Large intestine (tissue), 3 donors: ENCODE data around the gene AOX1. TPM values are rescaled to one million over a fixed set of nuclear protein-coding genes. Genes with fewer than 3 reads are reported as not detected.

Experiments used
- DNase-seq, 2 donors: peaks; one replicate each; pipeline versions ENCODE4 v3.0.0 to v3.0.0-alpha.2; 2013
- H3K27ac ChIP-seq: one replicate; pipeline ENCODE4 v1.5.1; 2013; ENCODE audit warnings: low read length
- H3K27me3 ChIP-seq: 2 replicates; pipeline ENCODE4 v1.6.1; 2013; ENCODE audit warnings: low read length; ENCODE audit not compliant: control insufficient read depth, insufficient read depth
- H3K36me3 ChIP-seq: 2 replicates; pipeline ENCODE4 v1.6.1; 2013; ENCODE audit warnings: low read length; ENCODE audit not compliant: control insufficient read depth, insufficient read depth
- H3K4me1 ChIP-seq: one replicate; pipeline ENCODE4 v1.6.1; 2013; ENCODE audit warnings: low read length; ENCODE audit not compliant: control insufficient read depth, insufficient read depth
- H3K4me3 ChIP-seq: one replicate; pipeline ENCODE4 v1.5.1; 2013; ENCODE audit warnings: low read length
- H3K9me3 ChIP-seq: one replicate; pipeline ENCODE4 v1.6.1; 2013; ENCODE audit warnings: mild to moderate bottlenecking, low read depth, low read length, moderate library complexity; ENCODE audit not compliant: control insufficient read depth
- WGBS: methylation state at CpG from one replicate; pipeline ENCODE4 v1.1.5; 2013; ENCODE audit warnings: low lambda C conversion rate; ENCODE audit not compliant: insufficient coverage; 5-methylcytosine and 5-hydroxymethylcytosine counted together
- polyA plus RNA-seq: library from polyadenylated mRNA; unstranded; fragments of 120-200 nt; gene quantifications from one replicate; pipeline ENCODE4 v1.2.1, GENCODE V29; 2013

Gene AOX1
- polyA plus RNA-seq, 1 donor: 6.4 TPM

DNA sequence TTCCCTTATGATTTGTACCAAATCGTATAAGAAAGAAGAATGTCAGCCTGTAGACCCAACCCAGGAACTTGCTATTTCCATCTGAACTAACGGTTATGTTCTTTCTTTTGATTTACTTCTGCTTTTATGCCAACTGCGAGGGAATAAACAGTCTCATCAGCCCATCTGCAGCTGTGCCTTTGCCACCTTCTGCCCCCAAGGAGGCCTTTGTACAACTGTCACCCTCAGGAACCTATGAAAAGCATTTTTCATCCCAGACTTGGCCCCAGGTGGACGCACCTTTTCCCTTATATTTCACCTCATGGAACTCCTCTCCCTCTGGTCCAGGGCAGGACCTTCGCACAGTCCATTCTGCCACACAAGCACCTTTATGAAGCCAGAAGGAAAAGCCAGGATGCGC lies 109.8 kb downstream of the AOX1 start:
- Histone ChIP-seq H3K9me3 (no peaks in the 10 kb centered on the region), H3K36me3 (no peaks in the 10 kb centered on the region), H3K27ac (no peak overlapping the region), H3K4me3 (no peak overlapping the region), H3K27me3 (no peaks in the 10 kb centered on the region), H3K4me1 (peaks cover 4% of the 10 kb centered on the region)
- 86% methylated on average over 1 of the region's 6 CpGs for WGBS
- DNase-seq: no peak

DNA sequence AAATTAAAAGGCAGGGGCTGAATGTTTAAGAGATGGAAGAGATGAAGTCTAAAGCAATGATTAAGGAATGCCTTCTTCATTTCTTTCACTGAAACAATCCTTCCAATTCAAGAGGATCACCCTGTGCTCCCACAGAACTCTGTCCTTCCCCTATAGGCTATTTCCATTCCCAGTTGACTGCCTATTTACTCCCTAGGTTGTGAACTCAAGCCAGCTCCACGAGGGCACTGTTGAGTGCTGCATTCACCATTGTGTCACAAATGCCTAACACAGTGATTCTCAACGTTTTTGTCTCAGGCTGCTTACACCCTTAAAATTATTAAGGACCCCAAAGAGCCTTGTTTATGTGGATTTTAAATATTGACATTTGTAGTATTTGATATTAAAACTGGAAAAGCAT lies 112.4 kb downstream of the AOX1 start:
- no peak for DNase-seq
- no peaks in the 10 kb centered on the region for H3K36me3 ChIP-seq
- no peak overlapping the region for H3K4me3 ChIP-seq
- WGBS: no CpG with 5 or more reads among the region's 2 CpGs
- H3K4me1 ChIP-seq: peaks cover 4% of the 10 kb centered on the region
- H3K27me3 ChIP-seq: no peaks in the 10 kb centered on the region
- H3K9me3 ChIP-seq: no peaks in the 10 kb centered on the region
- H3K27ac ChIP-seq: no peak overlapping the region

DNA sequence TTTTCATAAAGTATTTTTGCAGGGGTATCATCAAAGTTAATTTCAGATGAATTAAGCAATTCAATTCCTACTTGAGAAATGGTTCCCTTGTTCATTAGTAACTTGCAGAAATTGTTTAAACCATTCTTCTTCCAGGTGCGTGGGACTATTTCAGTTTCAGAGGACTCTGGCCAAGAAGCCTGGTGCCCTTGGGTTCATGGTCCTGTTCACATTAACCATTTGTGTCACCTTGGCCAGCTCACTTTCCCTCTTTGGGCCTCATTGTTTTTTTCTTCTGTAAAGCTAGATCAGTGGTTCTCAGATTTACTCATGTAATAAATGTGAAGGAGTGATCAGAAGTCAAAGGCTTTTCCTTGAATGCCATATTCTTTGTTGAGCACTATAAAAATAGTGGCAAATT lies 113.5 kb downstream of the AOX1 start:
- peak in 1 of 2 donors; percentile 59 for DNase-seq
- no peaks in the 10 kb centered on the region for H3K9me3 ChIP-seq
- no peak overlapping the region for H3K4me3 ChIP-seq
- no peaks in the 10 kb centered on the region for H3K27me3 ChIP-seq
- no peaks in the 10 kb centered on the region for H3K36me3 ChIP-seq
- no peak overlapping the region for H3K27ac ChIP-seq
- H3K4me1 ChIP-seq: peaks cover 4% of the 10 kb centered on the region
- no CpG with 5 or more reads among the region's 1 CpG for WGBS

DNA sequence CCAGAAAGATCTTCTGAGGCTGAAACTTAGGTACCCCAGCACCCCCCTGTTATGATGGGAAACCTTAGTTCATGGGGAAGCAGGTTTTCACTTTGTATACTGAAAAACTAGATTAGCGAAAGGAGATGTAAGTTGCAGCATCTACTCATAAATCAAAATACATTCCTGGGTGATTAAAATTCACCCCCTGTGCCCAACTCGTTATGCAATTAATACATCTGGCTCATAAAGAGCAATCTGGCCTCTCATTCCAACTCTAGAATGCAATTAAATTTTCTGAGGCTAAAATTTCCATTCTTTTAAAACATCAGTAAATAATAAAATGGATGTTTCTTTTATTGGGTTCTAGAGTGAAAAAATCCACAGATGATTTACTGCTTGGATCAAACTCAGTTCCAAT lies 115.0 kb downstream of the AOX1 start:
- no peak for DNase-seq
- Histone ChIP-seq H3K36me3 (no peaks in the 10 kb centered on the region), H3K27me3 (no peaks in the 10 kb centered on the region), H3K4me1 (peaks cover 8% of the 10 kb centered on the region), H3K4me3 (no peak overlapping the region), H3K27ac (no peak overlapping the region), H3K9me3 (no peaks in the 10 kb centered on the region)
- WGBS: no CpG with 5 or more reads among the region's 2 CpGs

DNA sequence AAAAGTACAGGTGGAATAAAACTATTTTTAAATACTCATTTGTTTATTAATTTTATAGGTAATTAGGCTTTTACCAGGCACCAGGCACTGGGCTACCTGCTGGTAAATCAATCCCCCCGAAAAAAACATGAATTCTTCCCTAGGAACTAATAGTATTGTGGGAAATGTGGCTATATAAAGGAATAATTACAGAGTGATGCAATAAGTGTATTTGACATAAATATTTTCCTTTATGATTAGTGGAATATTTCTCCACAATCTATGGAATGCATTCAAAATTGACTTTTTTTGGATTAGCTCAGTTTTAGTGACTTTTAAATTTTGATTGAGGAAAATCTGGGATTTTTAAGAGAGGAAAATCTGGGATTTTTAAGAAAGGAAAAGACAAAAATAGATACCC lies 116.2 kb downstream of the AOX1 start:
- no peaks in the 10 kb centered on the region for H3K36me3 ChIP-seq
- H3K9me3 ChIP-seq: no peaks in the 10 kb centered on the region
- 100% methylated on average over 1 of the region's 1 CpG for WGBS
- peaks cover 8% of the 10 kb centered on the region for H3K4me1 ChIP-seq
- no peak overlapping the region for H3K27ac ChIP-seq
- H3K27me3 ChIP-seq: no peaks in the 10 kb centered on the region
- H3K4me3 ChIP-seq: no peak overlapping the region
- no peak for DNase-seq

DNA sequence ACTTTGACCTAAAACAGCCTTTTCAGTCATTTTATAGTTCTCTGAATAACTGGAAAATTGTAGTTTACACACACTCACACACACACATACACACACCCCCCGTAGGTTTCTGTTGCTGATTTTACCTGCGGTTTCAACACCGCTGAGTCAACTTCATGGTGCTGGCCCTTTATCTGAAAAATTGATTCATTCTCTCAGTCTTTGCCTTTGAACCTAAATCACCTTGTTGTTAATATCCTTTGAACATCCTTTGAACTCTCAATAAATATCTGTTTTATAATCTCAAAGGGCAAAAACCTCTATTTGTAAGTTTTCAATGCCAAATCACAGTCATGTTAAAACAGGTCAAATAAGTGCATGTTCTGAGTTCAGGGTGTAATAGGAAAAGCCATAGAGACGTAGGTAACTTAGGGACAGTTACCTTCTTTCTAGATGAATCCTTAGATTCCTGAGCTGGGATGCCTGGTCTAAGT lies 116.9 kb downstream of the AOX1 start:
- DNase-seq: peak; percentile 45 to 76

DNA sequence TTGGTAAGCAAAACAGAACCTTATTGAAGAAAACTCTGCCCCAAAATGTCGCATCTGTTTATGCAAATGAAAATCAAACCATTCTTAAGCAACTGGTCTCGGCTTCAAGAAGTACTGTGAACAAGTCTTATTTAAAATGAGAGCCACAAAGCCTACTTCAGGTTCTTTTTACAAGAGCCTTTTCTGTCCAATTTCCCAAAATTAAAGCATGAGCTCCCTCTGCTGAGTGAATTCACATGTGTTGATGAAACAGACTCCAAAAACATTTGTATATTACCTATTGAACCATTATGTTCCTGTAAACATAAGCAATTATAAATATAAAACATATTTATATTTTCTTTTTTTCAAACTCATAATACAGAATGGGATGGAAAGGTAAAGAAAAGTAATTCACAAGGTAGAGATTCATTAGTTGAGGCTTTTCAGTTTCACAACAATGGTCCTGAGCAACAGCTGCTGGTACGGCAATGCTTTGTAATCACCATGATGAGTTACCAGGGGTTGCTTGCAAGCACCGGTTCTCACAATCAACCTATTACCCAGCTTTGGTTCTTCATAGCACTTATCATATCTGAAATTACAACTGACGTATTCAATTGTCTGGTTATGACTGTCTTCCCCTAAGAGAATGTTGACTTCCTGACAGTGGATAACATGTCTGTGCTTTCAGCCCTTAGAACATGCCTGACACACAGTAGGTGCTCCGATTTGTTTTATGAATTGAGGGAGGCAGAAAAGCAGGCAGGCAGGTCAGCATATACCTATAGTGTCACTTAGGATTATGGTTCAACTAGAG lies 117.5 kb downstream of the AOX1 start:
- no peaks in the 10 kb centered on the region for H3K36me3 ChIP-seq
- peaks cover 8% of the 10 kb centered on the region for H3K4me1 ChIP-seq
- H3K9me3 ChIP-seq: no peaks in the 10 kb centered on the region
- peak in 1 of 2 donors; percentile 52 for DNase-seq
- no peak overlapping the region for H3K27ac ChIP-seq
- no peak overlapping the region for H3K4me3 ChIP-seq
- WGBS: no CpG with 5 or more reads among the region's 6 CpGs
- no peaks in the 10 kb centered on the region for H3K27me3 ChIP-seq

More for the DNA sequence above, 116.9 kb downstream of the AOX1 start:
- Histone ChIP-seq H3K4me3 (no peak overlapping the region), H3K9me3 (no peaks in the 10 kb centered on the region), H3K27me3 (no peaks in the 10 kb centered on the region), H3K27ac (no peak overlapping the region), H3K36me3 (no peaks in the 10 kb centered on the region), H3K4me1 (peaks cover 8% of the 10 kb centered on the region)
- 34% methylated on average over 2 of the region's 4 CpGs for WGBS

DNA sequence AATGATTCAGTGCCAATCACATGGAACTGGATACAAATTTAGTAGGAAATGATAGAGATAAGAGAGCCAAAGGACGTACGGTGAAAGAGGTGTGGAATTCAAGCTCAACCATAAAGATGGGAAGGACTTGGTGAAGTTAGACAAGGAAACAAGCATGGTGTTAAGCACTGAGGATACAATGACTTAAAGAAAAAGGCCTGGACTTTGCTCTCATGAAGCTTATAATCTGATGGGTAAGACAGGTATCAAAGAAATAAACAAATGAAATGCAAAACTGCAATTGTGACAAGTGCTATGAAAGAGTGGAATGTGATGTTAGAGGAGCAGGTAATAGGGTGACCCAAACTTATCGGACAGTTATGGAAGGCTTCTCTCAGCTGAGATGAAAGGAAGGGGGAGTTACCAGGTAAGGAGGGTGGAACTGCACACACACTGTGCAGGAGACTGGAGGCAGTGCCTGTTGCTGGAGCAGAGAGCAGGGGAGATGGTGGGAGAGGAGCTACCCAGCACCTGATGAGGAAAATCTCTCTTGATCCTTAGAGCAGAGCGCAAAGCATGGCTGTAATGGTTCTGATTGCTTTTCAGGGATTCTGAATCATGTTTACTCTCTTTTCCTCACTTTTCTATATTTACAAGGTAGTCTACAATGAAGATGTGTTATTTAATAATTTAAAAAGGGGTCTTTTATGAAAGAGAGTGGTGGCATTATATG lies 118.3 kb downstream of the AOX1 start:
- Histone ChIP-seq H3K4me3 (no peak overlapping the region), H3K36me3 (no peaks in the 10 kb centered on the region), H3K4me1 (peaks cover 4% of the 10 kb centered on the region), H3K9me3 (no peaks in the 10 kb centered on the region), H3K27ac (no peak overlapping the region), H3K27me3 (no peaks in the 10 kb centered on the region)
- peak; percentile 12 to 28 for DNase-seq
- 52% methylated on average over 3 of the region's 4 CpGs for WGBS

DNA sequence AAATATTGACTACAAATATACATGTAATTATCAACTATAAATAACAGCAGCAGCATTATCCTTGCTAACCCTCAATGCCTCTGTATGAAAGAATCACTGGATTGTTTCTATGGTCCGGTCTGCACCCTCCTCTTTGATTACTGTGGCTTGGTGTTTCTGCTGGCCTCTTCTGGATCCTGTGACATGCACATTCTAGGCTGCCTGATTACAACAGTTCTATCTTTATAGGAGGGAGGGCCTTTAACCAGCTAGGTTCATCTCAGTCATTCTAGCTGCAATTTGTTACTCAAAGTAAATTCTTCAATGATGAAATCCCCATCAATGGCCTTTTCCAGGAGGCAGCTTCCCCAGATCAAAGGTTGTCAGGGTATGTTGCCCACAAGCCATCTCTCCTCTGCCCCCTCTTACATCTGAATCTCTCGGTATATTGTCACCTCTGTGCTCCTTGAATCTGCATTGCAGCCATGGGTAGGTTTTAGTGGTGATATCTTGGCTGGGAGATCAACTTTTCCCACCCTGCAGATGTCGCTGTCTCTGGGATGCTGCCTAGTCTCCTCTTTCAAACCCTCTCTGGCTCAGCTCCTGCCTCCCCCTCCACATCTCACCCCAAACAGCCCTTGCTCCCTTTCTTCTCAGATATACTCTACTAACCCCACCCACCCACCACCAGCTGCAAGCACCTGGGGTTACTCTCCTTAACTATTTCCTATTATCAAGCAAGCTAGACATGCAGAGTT lies 119.7 kb downstream of the AOX1 start:
- no CpG with 5 or more reads among the region's 3 CpGs for WGBS
- no peak overlapping the region for H3K4me3 ChIP-seq
- peak; percentile 21 to 42 for DNase-seq
- no peaks in the 10 kb centered on the region for H3K27me3 ChIP-seq
- no peak overlapping the region for H3K27ac ChIP-seq
- H3K4me1 ChIP-seq: peaks cover 4% of the 10 kb centered on the region
- H3K36me3 ChIP-seq: no peaks in the 10 kb centered on the region
- no peaks in the 10 kb centered on the region for H3K9me3 ChIP-seq

DNA sequence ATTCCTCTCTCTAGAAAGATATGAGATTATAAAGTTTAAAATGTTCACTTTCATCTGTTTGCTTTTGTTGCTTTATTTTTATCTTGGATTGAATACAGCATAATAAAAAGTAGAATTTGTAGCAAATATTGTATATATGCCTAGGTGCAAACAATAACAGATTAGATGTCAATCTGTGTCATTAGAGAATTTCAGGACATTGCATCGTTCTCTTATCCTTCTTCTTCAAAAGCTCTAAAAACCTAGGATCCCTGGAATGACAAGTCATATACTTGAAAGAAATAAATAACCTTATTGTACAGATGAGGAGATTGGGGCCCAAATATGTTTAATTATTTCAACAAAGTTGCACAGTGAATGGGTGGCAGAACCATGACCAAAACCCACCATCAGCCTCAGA lies 123.1 kb downstream of the AOX1 start:
- WGBS: no CpG with 5 or more reads among the region's 1 CpG
- no peak for DNase-seq
- H3K27me3 ChIP-seq: no peaks in the 10 kb centered on the region
- peaks cover 4% of the 10 kb centered on the region for H3K4me1 ChIP-seq
- H3K36me3 ChIP-seq: no peaks in the 10 kb centered on the region
- H3K4me3 ChIP-seq: no peak overlapping the region
- no peak overlapping the region for H3K27ac ChIP-seq
- no peaks in the 10 kb centered on the region for H3K9me3 ChIP-seq
